GM21786 (cell line): Measurements from ENCODE around the gene TAS2R14.

ENCODE experiments used
- ATAC-seq: cut with Tn5 transposase; IDR thresholded peaks from one replicate; pipeline ENCODE4 v1.9.1; 2021; ENCODE audit not compliant: unreplicated experiment

Gene TAS2R14

GRCh38 chr12:10909462-10909861 is 29.6 kb downstream of the TAS2R14 start, which contains the start of gene TAS2R13:
Gene TAS2R13, minus strand, starts transcription at chr12:10909562. Its CDS starts 264 bp downstream, at chr12:10909298.
- no peak for ATAC-seq

GRCh38 chr12:10904686-10905085 is 34.4 kb downstream of the TAS2R14 start:
- no peak for ATAC-seq

- no peak for ATAC-seq
Measured at GRCh38 chr12:10901427-10901826, 37.6 kb downstream of the TAS2R14 start.

GRCh38 chr12:10900972-10901371 is 38.1 kb downstream of the TAS2R14 start:
- no peak for ATAC-seq

GRCh38 chr12:10900530-10900929 is 38.5 kb downstream of the TAS2R14 start:
- ATAC-seq: no peak

GRCh38 chr12:10896854-10897253 is 42.2 kb downstream of the TAS2R14 start:
- no peak for ATAC-seq

GRCh38 chr12:10891937-10892336 is 47.1 kb downstream of the TAS2R14 start:
- no peak for ATAC-seq

- ATAC-seq: no peak
Measured at GRCh38 chr12:10889226-10889625, 49.8 kb downstream of the TAS2R14 start.
